Psoas muscle (tissue), 8 donors: ENCODE data around the gene GPR4. TPM values are rescaled to one million over a fixed set of nuclear protein-coding genes. Genes with fewer than 3 reads are reported as not detected.

Experiments used
- ATAC-seq, 4 donors: fragments of 200-7000 bp; cut with Tn5 transposase; one replicate each; pipeline ENCODE4 v1.9.1; 2020; ENCODE audit warnings: moderate library complexity in 3 of 4, mild to moderate bottlenecking in 2 of 4
- DNase-seq, 2 donors: peaks; one replicate each; pipeline ENCODE4 v3.0.0-alpha.2; 2020
- H3K27ac ChIP-seq: fragments of 200-600 bp; one replicate; pipeline ENCODE4 v1.8.0; 2022
- H3K27me3 ChIP-seq, 3 donors: fragments of 200-600 bp in 1 of 3; one replicate each; pipeline versions ENCODE4 v1.6.1 to v1.8.0; 2013 to 2022; ENCODE audit warnings: low read length in 2 of 3, mild to moderate bottlenecking in 2 of 3, moderate library complexity in 1 of 3; ENCODE audit not compliant: insufficient read depth in 3 of 3
- H3K36me3 ChIP-seq, 2 donors: fragments of 200-600 bp in 1 of 2; one replicate each; pipeline versions ENCODE4 v1.6.1 to v1.8.0; 2013 to 2022; ENCODE audit warnings: low read depth in 1 of 2, mild to moderate bottlenecking in 1 of 2, moderate library complexity in 1 of 2; ENCODE audit not compliant: insufficient read depth in 1 of 2
- H3K4me1 ChIP-seq: fragments of 200-600 bp; one replicate; pipeline ENCODE4 v1.8.0; 2022
- H3K4me3 ChIP-seq: fragments of 200-600 bp; one replicate; pipeline ENCODE4 v1.8.0; 2022; ENCODE audit warnings: mild to moderate bottlenecking
- H3K9me3 ChIP-seq: fragments of 200-600 bp; one replicate; pipeline ENCODE4 v1.8.0; 2022
- WGBS, 3 donors: extraction: QIAGEN DNeasy Blood & Tissue Kit; methylation state at CpG; one replicate each; pipeline versions ENCODE4 v1.1.6 to v1.1.7; 2013; 5-methylcytosine and 5-hydroxymethylcytosine counted together
- intact Hi-C, 2 donors: fragments of 100-400 bp; cut with DNase I; formaldehyde crosslinking; loops; one replicate each; pipeline versions ENCODE4 v1.11.0 to v1.14.2; 2022
- polyA plus RNA-seq, 3 donors: library from polyadenylated mRNA; stranded (reverse); fragments of 200-250 nt; gene quantifications; one replicate each; pipeline ENCODE4 v1.2.3, GENCODE V29; 2013
- total RNA-seq, 4 donors: library from RNA; stranded (reverse); fragmentation: NEBNext Ultra II Directional in 2 of 4; extraction: Animal tissue kit (Norgen Biotek cat#: 25700) in 2 of 4; gene quantifications; one replicate each; pipeline versions ENCODE4 v1.2.1 to v1.2.4, GENCODE V29; 2021 to 2023
- TF ChIP-seq, protein P1 (sequence below): fragments of 200-600 bp; IDR thresholded peaks from one replicate; pipeline ENCODE4 v1.8.0; 2022; ENCODE audit warnings: antibody characterized with exemption
- donor health status: healthy with polysubstance abuse.
- donor health status: DM: no; HTN: no; CAD: no; lungs with moderate emphysema.
- donor health status: Bipolar disorder and iron deficiency.
- donor health status: healthy.
- donor health status: DM: yes; HTN: yes; CAD: no.
- donor health status: DM: no; HTN: no; CAD: no.
- donor health status: DM: no; HTN: no; CAD: no.
- donor health status: DM: yes; HTN: yes; CAD: no.

Gene GPR4
- total and polyA plus RNA-seq, 7 donors, result 1.6 to 7.5 (median 3.0) TPM

DNA sequence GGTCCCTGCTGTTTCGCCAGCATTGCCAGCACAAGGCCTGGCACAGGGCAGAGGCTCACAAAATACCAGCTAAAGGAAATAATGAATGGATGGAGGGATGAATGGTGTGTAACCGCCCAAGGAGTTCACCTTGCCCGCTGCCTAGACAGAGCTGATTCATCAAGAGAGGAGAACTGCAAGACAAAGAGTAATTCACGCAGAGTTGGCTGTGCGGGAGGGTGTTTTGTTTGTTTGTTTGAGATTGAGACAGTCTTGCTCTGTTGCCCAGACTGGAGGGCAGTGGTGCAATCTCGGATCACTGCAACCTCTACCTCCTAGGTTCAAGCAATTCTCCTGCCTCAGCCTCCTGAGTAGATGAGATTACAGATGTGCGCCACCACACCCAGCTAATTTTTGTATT lies 20.4 kb downstream of the GPR4 start:
- no peak for ATAC-seq
- Histone ChIP-seq H3K36me3 (peaks cover 0 to 5% of the 10 kb centered on the region in 2 donors), H3K9me3 (no peaks in the 10 kb centered on the region), H3K4me1 (peaks cover 28% of the 10 kb centered on the region), H3K27me3 (no peaks in the 10 kb centered on the region), H3K4me3 (no peak overlapping the region), H3K27ac (no peak overlapping the region)
- TF ChIP-seq, protein P1, sequence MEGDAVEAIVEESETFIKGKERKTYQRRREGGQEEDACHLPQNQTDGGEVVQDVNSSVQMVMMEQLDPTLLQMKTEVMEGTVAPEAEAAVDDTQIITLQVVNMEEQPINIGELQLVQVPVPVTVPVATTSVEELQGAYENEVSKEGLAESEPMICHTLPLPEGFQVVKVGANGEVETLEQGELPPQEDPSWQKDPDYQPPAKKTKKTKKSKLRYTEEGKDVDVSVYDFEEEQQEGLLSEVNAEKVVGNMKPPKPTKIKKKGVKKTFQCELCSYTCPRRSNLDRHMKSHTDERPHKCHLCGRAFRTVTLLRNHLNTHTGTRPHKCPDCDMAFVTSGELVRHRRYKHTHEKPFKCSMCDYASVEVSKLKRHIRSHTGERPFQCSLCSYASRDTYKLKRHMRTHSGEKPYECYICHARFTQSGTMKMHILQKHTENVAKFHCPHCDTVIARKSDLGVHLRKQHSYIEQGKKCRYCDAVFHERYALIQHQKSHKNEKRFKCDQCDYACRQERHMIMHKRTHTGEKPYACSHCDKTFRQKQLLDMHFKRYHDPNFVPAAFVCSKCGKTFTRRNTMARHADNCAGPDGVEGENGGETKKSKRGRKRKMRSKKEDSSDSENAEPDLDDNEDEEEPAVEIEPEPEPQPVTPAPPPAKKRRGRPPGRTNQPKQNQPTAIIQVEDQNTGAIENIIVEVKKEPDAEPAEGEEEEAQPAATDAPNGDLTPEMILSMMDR, result no peak
- DNase-seq, result no peak
- intact Hi-C loops, result no loop called here
- WGBS, 3 donors, result 94 to 97% (median 95%) methylated on average over 7 of the region's 7 CpGs

DNA sequence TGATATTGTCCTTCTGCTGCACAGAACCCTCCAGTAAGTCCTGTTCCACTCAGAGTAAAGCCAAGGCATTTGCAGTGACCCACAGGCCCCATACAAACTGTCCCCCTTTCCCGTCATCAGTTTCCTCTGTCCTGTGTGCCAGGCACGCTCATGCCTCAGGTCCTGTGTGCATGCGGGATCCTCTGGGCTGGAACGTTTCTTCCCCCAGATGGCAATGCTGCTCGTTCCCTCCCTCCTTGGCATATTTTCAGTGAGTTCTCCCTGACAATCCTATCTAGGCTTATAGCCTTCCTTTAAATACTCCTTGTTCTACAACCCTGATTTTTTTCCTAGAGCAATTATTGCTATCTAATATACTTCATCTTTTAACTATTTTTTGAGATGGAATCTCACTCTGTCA lies 23.2 kb downstream of the GPR4 start:
- Histone ChIP-seq H3K27me3 (no peaks in the 10 kb centered on the region), H3K9me3 (no peaks in the 10 kb centered on the region), H3K4me1 (peaks cover 47% of the 10 kb centered on the region), H3K27ac (peak overlapping the region; percentile 41), H3K36me3 (peaks cover 0 to 5% of the 10 kb centered on the region in 2 donors), H3K4me3 (no peak overlapping the region)
- DNase-seq (no peak), ATAC-seq (peak in 2 of 4 donors; percentile 27 to 32)
- WGBS, 3 donors, result 26 to 37% (median 35%) methylated on average over 5 of the region's 5 CpGs
- TF ChIP-seq, protein P1, result no peak
- intact Hi-C loops, result no loop called here

DNA sequence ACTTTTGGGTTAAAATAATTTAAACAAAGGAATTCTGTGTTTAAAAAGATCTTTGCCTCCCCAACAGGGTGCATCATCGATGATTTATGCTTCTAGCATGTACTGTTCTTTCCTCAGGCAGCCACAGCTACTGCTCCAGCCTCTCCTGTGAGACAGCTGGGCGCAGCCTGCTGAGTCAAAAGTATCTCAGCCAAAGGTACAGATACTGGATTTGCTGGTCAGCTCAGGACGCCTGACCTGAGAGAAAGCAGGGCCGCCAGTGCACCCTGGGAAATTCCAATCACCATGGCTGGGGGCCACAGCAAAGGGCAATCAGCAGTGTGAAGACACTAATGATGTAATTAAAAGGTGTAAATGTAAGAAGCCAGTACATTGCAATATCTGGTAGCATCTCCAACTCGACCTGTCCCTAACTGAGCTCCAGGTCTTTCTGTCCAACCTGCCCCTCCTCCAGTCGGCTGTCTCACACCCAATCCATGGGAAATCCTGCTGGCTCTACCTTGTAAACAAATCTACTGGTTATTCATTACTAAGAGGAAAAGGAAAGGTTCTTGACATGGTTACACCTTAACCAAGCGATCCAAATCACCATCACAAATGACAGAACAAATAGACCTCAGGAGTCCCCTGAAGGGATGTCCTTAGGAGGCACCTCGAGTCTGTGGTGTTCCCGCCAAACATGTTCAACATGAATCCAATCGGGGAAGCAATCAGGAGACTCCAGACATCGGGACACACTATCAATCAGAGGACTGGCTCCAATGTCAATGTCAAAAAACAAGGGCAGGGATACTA lies 24.7 kb downstream of the GPR4 start:
- peak; percentile 51 to 80 for DNase-seq
- H3K27ac ChIP-seq, result peak overlapping the region; percentile 74

DNA sequence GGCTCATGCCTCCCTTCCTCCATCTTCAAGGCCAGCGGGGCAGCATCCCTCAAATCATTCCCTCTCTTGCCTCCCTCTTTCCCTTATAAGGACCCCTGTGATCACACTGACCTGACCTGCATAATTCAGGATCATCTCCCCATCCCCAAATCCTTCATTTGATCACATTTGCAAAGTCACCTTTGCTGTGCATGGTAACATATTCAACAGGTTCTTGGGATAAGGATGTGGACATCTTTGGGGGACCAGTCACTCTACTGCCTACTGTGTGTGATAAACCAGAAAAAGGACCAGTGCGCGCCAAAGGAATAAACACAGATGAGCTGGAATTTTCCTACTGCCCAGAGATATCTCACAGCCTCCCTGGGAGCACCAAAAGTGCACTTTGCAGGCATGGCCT lies 25.3 kb downstream of the GPR4 start:
- 66 to 90% (median 77%) methylated on average over 3 of the region's 3 CpGs for WGBS, 3 donors
- Histone ChIP-seq H3K9me3 (peaks cover 3% of the 10 kb centered on the region), H3K4me1 (peaks cover 43% of the 10 kb centered on the region), H3K27ac (peak overlapping the region; percentile 74), H3K36me3 (peaks cover 0 to 5% of the 10 kb centered on the region in 2 donors), H3K27me3 (no peaks in the 10 kb centered on the region), H3K4me3 (no peak overlapping the region)
- ATAC-seq, result peak in 3 of 4 donors; percentile 2 to 26 (median 2)
- DNase-seq, result no peak
- intact Hi-C loops, result no loop called here
- TF ChIP-seq, protein P1, result no peak

More for the DNA sequence above, 24.7 kb downstream of the GPR4 start:
- H3K4me1 ChIP-seq, result peaks cover 43% of the 10 kb centered on the region
- TF ChIP-seq, protein P1, result no peak
- peak; percentile 95 to 96 (median 96) for ATAC-seq
- no peaks in the 10 kb centered on the region for H3K27me3 ChIP-seq
- peaks cover 0 to 5% of the 10 kb centered on the region in 2 donors for H3K36me3 ChIP-seq
- intact Hi-C loops, result no loop called here
- H3K9me3 ChIP-seq, result no peaks in the 10 kb centered on the region
- no peak overlapping the region for H3K4me3 ChIP-seq
- 23 to 34% (median 33%) methylated on average over 11 of the region's 11 CpGs for WGBS, 3 donors
